Mucosa of gallbladder (tissue), 1 donor: ENCODE data around the gene CD300E. TPM values are rescaled to one million over a fixed set of nuclear protein-coding genes. Genes with fewer than 3 reads are reported as not detected.
A peak's percentile ranks its signal among the peaks of the same experiment; 100 is the strongest.
"Not testable (repeated sequence)": the region's sequence is repeated elsewhere in the genome, so short reads cannot be mapped to it uniquely, and the experiment has no call there.

ENCODE experiments used
- DNase-seq: peaks from one replicate; pipeline ENCODE4 v3.0.0-alpha.2; 2020; ENCODE audit warnings: low spot score
- total RNA-seq: library from RNA; stranded (reverse); gene quantifications from one replicate; pipeline ENCODE4 v1.2.1, GENCODE V29; 2021
- donor health status: DM: no; HTN: no; CAD: no.

CD300E gene
- 0.35 TPM for total RNA-seq

- DNase-seq, result no peak
These were observed at the start of gene CD300E for GRCh38 chr17:74623693-74624093. Gene CD300E, minus strand, starts transcription at chr17:74623738. Its CDS starts 117 bp downstream, at chr17:74623621.

- peak; percentile 90 for DNase-seq
These were observed 47.7 kb upstream of the CD300E start for GRCh38 chr17:74671031-74671771.

- DNase-seq, result no peak
These were observed 46.8 kb upstream of the CD300E start for GRCh38 chr17:74670329-74670728.

- DNase-seq, result no peak
These were observed 40.0 kb upstream of the CD300E start for GRCh38 chr17:74663561-74663960.

- no peak for DNase-seq
These were observed 36.4 kb upstream of the CD300E start for GRCh38 chr17:74659889-74660288.

- no peak for DNase-seq
These were observed 35.1 kb upstream of the CD300E start for GRCh38 chr17:74658620-74659019.

GRCh38 chr17:74654742-74655141 lies 31.2 kb upstream of the CD300E start:
- DNase-seq, result no peak

GRCh38 chr17:74652020-74652419 lies 28.5 kb upstream of the CD300E start:
- DNase-seq, result no peak

GRCh38 chr17:74649909-74650308 lies 26.4 kb upstream of the CD300E start:
- no peak for DNase-seq

GRCh38 chr17:74647871-74648672 lies 24.5 kb upstream of the CD300E start:
- no peak for DNase-seq

- DNase-seq, result no peak
These were observed 22.7 kb upstream of the CD300E start for GRCh38 chr17:74646231-74646630.

- DNase-seq, result no peak
These were observed 21.5 kb upstream of the CD300E start for GRCh38 chr17:74645010-74645409.

- no peak for DNase-seq
These were observed 20.9 kb upstream of the CD300E start for GRCh38 chr17:74644419-74644818.

GRCh38 chr17:74643826-74644225 lies 20.3 kb upstream of the CD300E start:
- DNase-seq, result no peak

- DNase-seq, result no peak
These were observed 19.5 kb upstream of the CD300E start for GRCh38 chr17:74642995-74643394.

- no peak for DNase-seq
These were observed 19.0 kb upstream of the CD300E start for GRCh38 chr17:74642556-74642955.

GRCh38 chr17:74641958-74642298 lies 18.4 kb upstream of the CD300E start:
- no peak for DNase-seq

GRCh38 chr17:74641224-74641957 lies 17.9 kb upstream of the CD300E start:
- no peak for DNase-seq

- DNase-seq, result no peak
These were observed 16.2 kb upstream of the CD300E start for GRCh38 chr17:74639704-74640151.

GRCh38 chr17:74637926-74638325 lies 14.4 kb upstream of the CD300E start:
- no peak for DNase-seq

- no peak for DNase-seq
These were observed 13.7 kb upstream of the CD300E start for GRCh38 chr17:74637265-74637664.

- DNase-seq, result not testable (repeated sequence)
These were observed 13.1 kb upstream of the CD300E start for GRCh38 chr17:74636541-74637085.
